ENCODE measurements around the gene SLC35F1.

DNA sequence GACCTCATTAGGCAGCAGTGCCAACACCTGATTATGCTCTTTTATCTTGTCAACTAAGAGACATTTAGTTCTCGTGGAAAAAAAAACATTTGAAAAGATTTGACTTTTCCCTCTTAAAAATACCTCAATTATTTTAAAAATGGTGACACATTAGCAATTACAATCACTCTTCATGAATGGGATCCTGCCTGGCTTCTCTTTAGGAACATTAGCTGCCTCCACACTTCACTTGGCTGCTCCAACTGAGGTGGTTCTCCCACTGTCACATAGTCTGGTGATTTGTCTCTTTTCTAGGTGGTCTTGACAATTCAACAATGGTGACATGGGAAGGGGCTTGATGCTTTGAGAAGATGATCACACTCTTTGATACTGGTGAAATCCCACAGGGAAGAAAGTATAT, 26.2 kb upstream of the SLC35F1 start:
- TF ChIP-seq, protein P1, sequence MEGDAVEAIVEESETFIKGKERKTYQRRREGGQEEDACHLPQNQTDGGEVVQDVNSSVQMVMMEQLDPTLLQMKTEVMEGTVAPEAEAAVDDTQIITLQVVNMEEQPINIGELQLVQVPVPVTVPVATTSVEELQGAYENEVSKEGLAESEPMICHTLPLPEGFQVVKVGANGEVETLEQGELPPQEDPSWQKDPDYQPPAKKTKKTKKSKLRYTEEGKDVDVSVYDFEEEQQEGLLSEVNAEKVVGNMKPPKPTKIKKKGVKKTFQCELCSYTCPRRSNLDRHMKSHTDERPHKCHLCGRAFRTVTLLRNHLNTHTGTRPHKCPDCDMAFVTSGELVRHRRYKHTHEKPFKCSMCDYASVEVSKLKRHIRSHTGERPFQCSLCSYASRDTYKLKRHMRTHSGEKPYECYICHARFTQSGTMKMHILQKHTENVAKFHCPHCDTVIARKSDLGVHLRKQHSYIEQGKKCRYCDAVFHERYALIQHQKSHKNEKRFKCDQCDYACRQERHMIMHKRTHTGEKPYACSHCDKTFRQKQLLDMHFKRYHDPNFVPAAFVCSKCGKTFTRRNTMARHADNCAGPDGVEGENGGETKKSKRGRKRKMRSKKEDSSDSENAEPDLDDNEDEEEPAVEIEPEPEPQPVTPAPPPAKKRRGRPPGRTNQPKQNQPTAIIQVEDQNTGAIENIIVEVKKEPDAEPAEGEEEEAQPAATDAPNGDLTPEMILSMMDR (IDR thresholded peaks at IDR 0.05): no peak
- TF ChIP-seq POLR2A (IDR thresholded peaks at IDR 0.05): no peak
- TF ChIP-seq POLR2AphosphoS5 (IDR thresholded peaks at IDR 0.05): no peak
- no peak for TF ChIP-seq EP300 (IDR thresholded peaks at IDR 0.05)
